Adrenal gland (tissue), 5 donors: Measurements from ENCODE around the gene TGFBR3.

Experiments used
- POLR2A ChIP-seq, 2 donors: fragments of 450-650 bp; IDR thresholded peaks; one replicate each; pipeline ENCODE4 v1.6.1; 2017; ENCODE audit warnings: antibody characterized with exemption in 2 of 2, mild to moderate bottlenecking in 2 of 2, moderate library complexity in 1 of 2
- TF ChIP-seq, protein P1 (sequence below), 6 experiments: fragments of 450-650 bp in 4 of 6; fragments of 200-600 bp in 2 of 6; sonication (generic) in 1 of 6; IDR thresholded peaks; 1 replicate in 5 of 6; 2 replicates in 1 of 6; pipeline versions ENCODE4 v1.5.1 to v1.8.0; 2016 to 2021; ENCODE audit warnings: antibody characterized with exemption in 6 of 6, mild to moderate bottlenecking in 2 of 6, moderate library complexity in 1 of 6
- donor health status: DM: no; HTN: no; CAD: no.

DNA sequence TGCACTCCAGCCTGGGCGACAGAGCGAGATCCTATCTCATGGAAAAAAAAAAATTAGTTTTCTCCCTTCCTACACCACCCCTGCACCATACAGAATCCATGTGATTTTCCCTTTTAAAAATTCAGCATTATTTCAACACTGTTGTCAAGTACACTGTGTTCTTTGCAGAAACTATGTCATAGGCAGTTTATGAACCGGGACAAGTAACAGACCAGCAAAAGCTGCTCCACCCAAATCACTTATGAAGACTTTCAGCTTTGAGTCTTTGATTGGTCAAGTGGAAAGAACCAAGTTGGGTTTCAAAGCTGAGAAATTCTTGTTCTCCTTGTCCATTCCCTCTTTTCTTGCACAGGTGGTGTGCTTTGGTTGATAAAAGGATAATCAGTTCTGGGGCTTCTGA, 212.3 kb downstream of the TGFBR3 start:
- TF ChIP-seq, protein P1, sequence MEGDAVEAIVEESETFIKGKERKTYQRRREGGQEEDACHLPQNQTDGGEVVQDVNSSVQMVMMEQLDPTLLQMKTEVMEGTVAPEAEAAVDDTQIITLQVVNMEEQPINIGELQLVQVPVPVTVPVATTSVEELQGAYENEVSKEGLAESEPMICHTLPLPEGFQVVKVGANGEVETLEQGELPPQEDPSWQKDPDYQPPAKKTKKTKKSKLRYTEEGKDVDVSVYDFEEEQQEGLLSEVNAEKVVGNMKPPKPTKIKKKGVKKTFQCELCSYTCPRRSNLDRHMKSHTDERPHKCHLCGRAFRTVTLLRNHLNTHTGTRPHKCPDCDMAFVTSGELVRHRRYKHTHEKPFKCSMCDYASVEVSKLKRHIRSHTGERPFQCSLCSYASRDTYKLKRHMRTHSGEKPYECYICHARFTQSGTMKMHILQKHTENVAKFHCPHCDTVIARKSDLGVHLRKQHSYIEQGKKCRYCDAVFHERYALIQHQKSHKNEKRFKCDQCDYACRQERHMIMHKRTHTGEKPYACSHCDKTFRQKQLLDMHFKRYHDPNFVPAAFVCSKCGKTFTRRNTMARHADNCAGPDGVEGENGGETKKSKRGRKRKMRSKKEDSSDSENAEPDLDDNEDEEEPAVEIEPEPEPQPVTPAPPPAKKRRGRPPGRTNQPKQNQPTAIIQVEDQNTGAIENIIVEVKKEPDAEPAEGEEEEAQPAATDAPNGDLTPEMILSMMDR (IDR thresholded peaks at IDR 0.05) = no peak
- TF ChIP-seq POLR2A (IDR thresholded peaks at IDR 0.05) = no peak
